Esophagus squamous epithelium (tissue), 4 donors: ENCODE data around the gene MSTO1.

ENCODE experiments used
- POLR2A ChIP-seq, 4 donors: fragments of 450-650 bp; IDR thresholded peaks; one replicate each; pipeline ENCODE4 v1.6.1; 2017; ENCODE audit warnings: antibody characterized with exemption in 4 of 4, mild to moderate bottlenecking in 4 of 4, moderate library complexity in 3 of 4
- TF ChIP-seq, protein P1 (sequence below), 6 experiments: fragments of 450-650 bp in 4 of 6; fragments of 200-600 bp in 2 of 6; sonication (generic) in 2 of 6; IDR thresholded peaks; one replicate each; pipeline ENCODE4 v1.5.1; 2016 to 2019; ENCODE audit warnings: antibody characterized with exemption in 6 of 6, mild to moderate bottlenecking in 4 of 6, moderate library complexity in 4 of 6

DNA sequence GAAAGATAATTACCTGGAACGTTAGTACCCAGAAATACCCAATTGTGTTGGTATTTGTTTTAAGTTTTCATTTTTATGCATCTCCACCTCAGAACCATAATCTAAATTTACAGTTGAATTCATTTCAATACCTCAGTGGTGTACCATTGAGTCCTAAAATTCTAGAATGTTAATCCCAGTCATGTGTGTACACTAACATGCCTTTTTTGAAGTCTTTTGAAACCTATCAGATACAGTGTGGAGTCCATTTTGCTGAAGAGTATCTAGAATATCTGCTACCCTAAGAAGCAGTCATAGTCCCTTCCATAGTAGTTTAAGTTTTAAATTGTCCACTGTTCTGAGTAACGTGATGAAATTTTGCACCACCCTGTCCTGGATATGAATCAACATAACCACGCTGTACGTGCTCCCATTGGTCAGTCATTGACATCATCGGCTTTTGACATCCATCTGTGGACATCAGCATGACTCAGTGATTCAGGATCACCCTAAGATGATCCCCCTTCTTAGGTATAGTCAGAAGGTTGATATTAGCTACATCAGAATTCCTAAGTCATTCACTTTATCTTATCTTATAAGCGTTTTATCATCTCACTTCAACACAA lies 39.9 kb upstream of the MSTO1 start:
- TF ChIP-seq, protein P1, sequence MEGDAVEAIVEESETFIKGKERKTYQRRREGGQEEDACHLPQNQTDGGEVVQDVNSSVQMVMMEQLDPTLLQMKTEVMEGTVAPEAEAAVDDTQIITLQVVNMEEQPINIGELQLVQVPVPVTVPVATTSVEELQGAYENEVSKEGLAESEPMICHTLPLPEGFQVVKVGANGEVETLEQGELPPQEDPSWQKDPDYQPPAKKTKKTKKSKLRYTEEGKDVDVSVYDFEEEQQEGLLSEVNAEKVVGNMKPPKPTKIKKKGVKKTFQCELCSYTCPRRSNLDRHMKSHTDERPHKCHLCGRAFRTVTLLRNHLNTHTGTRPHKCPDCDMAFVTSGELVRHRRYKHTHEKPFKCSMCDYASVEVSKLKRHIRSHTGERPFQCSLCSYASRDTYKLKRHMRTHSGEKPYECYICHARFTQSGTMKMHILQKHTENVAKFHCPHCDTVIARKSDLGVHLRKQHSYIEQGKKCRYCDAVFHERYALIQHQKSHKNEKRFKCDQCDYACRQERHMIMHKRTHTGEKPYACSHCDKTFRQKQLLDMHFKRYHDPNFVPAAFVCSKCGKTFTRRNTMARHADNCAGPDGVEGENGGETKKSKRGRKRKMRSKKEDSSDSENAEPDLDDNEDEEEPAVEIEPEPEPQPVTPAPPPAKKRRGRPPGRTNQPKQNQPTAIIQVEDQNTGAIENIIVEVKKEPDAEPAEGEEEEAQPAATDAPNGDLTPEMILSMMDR (IDR thresholded peaks at IDR 0.05): no peak
- TF ChIP-seq POLR2A (IDR thresholded peaks at IDR 0.05): no peak
